OCI-LY3 (cell line): Measurements from ENCODE around the gene IAH1.

Source experiments
- H2AFZ ChIP-seq: fragments of 200-600, 300-600 bp; shearing (Covaris generic); 2 replicates; pipeline ENCODE4 v1.6.0; 2014; ENCODE audit warnings: antibody characterized with exemption, low read depth, low read length
- H3K27ac ChIP-seq: fragments of 200-600, 300-600 bp; sonication (generic); 2 replicates; pipeline ENCODE4 v1.5.1; 2014; ENCODE audit warnings: mild to moderate bottlenecking, low read length, moderate library complexity, mixed read lengths
- H3K27me3 ChIP-seq: fragments of 200-600, 300-600 bp; sonication (generic); 2 replicates; pipeline ENCODE4 v1.6.1; 2014; ENCODE audit warnings: low read depth, low read length, mixed read lengths
- H3K36me3 ChIP-seq: fragments of 200-600, 300-600 bp; sonication (generic); replicated peaks from 2 replicates; pipeline ENCODE3; 2014; ENCODE audit warnings: low read depth, low read length, mixed read lengths
- H3K4me1 ChIP-seq: fragments of 300-600, 200-600 bp; sonication (generic); 2 replicates; pipeline ENCODE4 v1.6.1; 2014; ENCODE audit warnings: low read length, mixed read lengths
- H3K4me2 ChIP-seq: fragments of 200-600, 300-600 bp; sonication (generic); 2 replicates; pipeline ENCODE4 v1.6.1; 2014; ENCODE audit warnings: low read length, mixed read lengths
- H3K4me3 ChIP-seq: fragments of 300-600, 200-600 bp; sonication (generic); 2 replicates; pipeline ENCODE4 v1.5.1; 2014; ENCODE audit warnings: antibody characterized with exemption, mild to moderate bottlenecking, low read length, moderate library complexity
- H3K79me2 ChIP-seq: fragments of 300-600, 200-600 bp; shearing (Covaris generic); 2 replicates; pipeline ENCODE4 v1.6.1; 2014; ENCODE audit warnings: mild to moderate bottlenecking, low read length, mixed read lengths
- H3K9ac ChIP-seq: fragments of 300-600, 200-600 bp; shearing (Covaris generic); 2 replicates; pipeline ENCODE4 v1.6.0; 2014; ENCODE audit warnings: mild to moderate bottlenecking, low read length, moderate library complexity
- H3K9me3 ChIP-seq: fragments of 200-600, 300-600 bp; shearing (Covaris generic); 2 replicates; pipeline ENCODE4 v1.6.1; 2014; ENCODE audit warnings: low read length, mixed read lengths; ENCODE audit not compliant: insufficient read depth
- H4K20me1 ChIP-seq: fragments of 200-600, 300-600 bp; sonication (generic); 2 replicates; pipeline ENCODE4 v1.6.1; 2016; ENCODE audit warnings: low read length, mixed read lengths; ENCODE audit not compliant: insufficient read depth
- CTCF ChIP-seq: fragments of 200-600, 300-600 bp; sonication (generic); IDR thresholded peaks from 2 replicates; pipeline ENCODE4 v1.5.1; 2014; ENCODE audit warnings: antibody characterized with exemption, low read length, low read depth
- EZH2phosphoT487 ChIP-seq: fragments of 200-600 bp; shearing (Covaris generic); IDR thresholded peaks from 2 replicates; pipeline ENCODE4 v1.6.1; 2018; ENCODE audit warnings: antibody characterized with exemption, mixed run types, low read depth

IAH1 gene

DNA sequence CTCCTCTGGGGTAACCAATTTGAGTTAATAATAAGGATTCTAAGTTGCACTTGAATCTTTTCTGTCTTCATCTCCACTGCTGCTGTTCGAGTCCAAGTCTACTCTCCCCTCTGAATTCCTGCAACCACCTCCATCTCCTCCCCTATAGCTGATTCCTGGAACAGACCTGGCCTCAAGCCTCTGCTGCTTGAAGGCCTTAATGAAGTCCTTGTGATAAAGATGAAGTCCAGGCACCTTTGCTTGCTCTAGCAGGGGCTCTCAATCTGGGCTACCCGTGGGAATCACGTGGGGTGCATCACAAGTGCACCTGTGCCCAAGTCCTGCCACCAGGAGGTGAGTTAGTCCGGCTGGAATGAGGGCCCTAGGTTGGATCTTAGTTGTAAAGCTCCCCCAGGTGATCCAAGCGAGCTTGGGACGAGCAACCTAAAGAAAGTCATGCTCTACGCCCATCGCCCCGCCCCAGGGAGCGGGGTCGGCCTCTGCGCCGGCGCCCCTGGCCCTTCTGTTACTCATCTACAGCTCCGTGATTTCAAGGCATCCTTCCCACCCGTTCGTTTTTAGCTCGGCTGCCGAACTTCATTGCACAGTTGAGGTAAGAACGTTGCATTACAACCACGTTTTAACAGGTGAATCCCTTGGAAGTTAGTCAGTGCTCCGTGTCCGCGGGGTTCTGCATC is 905 bp upstream of the IAH1 start:
- no peak for TF ChIP-seq CTCF
- no peak for TF ChIP-seq EZH2phosphoT487
- H3K9me3 ChIP-seq, result no peaks in the 10 kb centered on the region
- peak overlapping the region; percentile 86 for H3K4me3 ChIP-seq
- no peak overlapping the region for H3K27ac ChIP-seq
- no peak overlapping the region for H3K9ac ChIP-seq
- no peaks in the 10 kb centered on the region for H4K20me1 ChIP-seq
- no peaks in the 10 kb centered on the region; the same call in 1 of the 2 replicates for H3K79me2 ChIP-seq
- peak overlapping the region; percentile 67 for H3K4me2 ChIP-seq
- no peaks in the 10 kb centered on the region for H3K27me3 ChIP-seq
- H3K36me3 ChIP-seq, result peaks cover 37% of the 10 kb centered on the region
- no peak overlapping the region for H2AFZ ChIP-seq
- no peaks in the 10 kb centered on the region for H3K4me1 ChIP-seq

DNA sequence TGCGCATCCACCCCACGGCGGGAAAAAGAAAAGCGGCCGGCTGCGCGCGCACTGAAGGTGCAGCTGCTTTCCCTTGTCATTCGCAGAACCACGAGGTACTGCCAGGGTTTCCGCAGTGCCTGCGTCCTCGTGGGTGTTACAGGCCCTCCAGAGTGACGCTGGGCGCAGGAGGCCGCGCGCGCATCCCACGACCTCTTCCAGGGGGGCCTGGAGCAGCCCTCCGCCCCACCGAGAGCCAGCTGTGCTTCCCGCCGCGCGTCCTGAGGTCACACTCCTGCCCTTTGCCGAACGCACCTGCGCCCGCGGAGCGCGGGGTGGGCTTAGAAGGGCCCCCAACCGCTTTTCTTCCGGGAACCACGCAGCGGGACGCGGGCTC is 378 bp upstream of the IAH1 start:
- peaks cover 39% of the 10 kb centered on the region for H3K36me3 ChIP-seq
- H3K9me3 ChIP-seq, result no peaks in the 10 kb centered on the region
- H3K9ac ChIP-seq, result peak overlapping the region; percentile 80; the same call in 1 of the 2 replicates
- H3K4me1 ChIP-seq, result no peaks in the 10 kb centered on the region
- H3K79me2 ChIP-seq, result no peaks in the 10 kb centered on the region; the same call in 1 of the 2 replicates
- no peak for TF ChIP-seq CTCF
- TF ChIP-seq EZH2phosphoT487, result no peak
- no peaks in the 10 kb centered on the region for H4K20me1 ChIP-seq
- H3K4me2 ChIP-seq, result peak overlapping the region; percentile 67
- no peaks in the 10 kb centered on the region for H3K27me3 ChIP-seq
- no peak overlapping the region for H3K27ac ChIP-seq
- no peak overlapping the region; the same call in 1 of the 2 replicates for H2AFZ ChIP-seq
- H3K4me3 ChIP-seq, result peak overlapping the region; percentile 86

GRCh38 chr2:9477914-9478313 is 3.6 kb downstream of the IAH1 start:
- H3K79me2 ChIP-seq, result no peaks in the 10 kb centered on the region; the same call in 1 of the 2 replicates
- no peak overlapping the region for H3K27ac ChIP-seq
- H3K4me2 ChIP-seq, result no peak overlapping the region
- H3K4me3 ChIP-seq, result no peak overlapping the region
- peaks cover 30% of the 10 kb centered on the region for H3K36me3 ChIP-seq
- H3K9me3 ChIP-seq, result no peaks in the 10 kb centered on the region
- H4K20me1 ChIP-seq, result no peaks in the 10 kb centered on the region
- no peaks in the 10 kb centered on the region for H3K4me1 ChIP-seq
- H2AFZ ChIP-seq, result no peak overlapping the region
- TF ChIP-seq CTCF (no peak), EZH2phosphoT487 (no peak)
- H3K9ac ChIP-seq, result no peak overlapping the region
- H3K27me3 ChIP-seq, result no peaks in the 10 kb centered on the region

DNA sequence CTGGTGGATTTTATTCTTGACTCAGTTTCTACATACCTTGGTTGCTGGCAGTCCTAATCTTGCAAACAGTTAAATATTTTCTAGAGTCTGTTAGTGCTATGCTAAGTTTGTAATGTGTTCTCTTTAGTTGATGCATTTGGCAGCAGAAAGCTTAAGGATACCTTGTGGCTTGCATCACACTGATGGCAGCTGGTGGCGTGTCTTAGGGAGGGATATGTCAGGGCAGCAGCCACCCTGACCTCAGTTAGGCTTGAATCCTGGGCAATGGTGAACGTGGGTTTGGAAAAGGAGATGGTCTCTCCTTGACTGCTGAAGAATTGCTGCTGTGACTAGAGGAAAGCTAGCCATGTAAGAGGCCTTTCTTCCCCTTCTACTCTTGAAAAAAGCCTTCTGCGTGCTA is 4.2 kb downstream of the IAH1 start:
- Histone ChIP-seq H2AFZ (no peak overlapping the region), H3K4me2 (no peak overlapping the region), H4K20me1 (no peaks in the 10 kb centered on the region), H3K27ac (no peak overlapping the region), H3K9me3 (no peaks in the 10 kb centered on the region), H3K27me3 (no peaks in the 10 kb centered on the region), H3K79me2 (no peaks in the 10 kb centered on the region; the same call in 1 of the 2 replicates), H3K4me3 (no peak overlapping the region), H3K9ac (no peak overlapping the region), H3K4me1 (no peaks in the 10 kb centered on the region), H3K36me3 (peaks cover 30% of the 10 kb centered on the region)
- TF ChIP-seq CTCF, result no peak
- no peak for TF ChIP-seq EZH2phosphoT487
